Measurements from ENCODE around the gene ZNF549. TPM values are rescaled to one million over a fixed set of nuclear protein-coding genes. Genes with fewer than 3 reads are reported as not detected.

ZNF549 gene
- total RNA-seq, 1 experiment from 2014 or later, result 7.1 TPM

- intact Hi-C loops (cut with micrococcal nuclease; ENCODE audit: unreplicated experiment), result no loop called here
- DNase-seq, result no peak
- Mint-ChIP-seq H3K9me3 (ENCODE audit: low read depth, unreplicated experiment) (peaks cover 21% of the 10 kb centered on the region), H3K27me3 (ENCODE audit: unreplicated experiment) (no peaks in the 10 kb centered on the region), H3K4me1 (ENCODE audit: low read depth, unreplicated experiment) (no peaks in the 10 kb centered on the region), H3K27ac (ENCODE audit: unreplicated experiment) (no peak overlapping the region), H3K36me3 (ENCODE audit: insufficient read depth, unreplicated experiment) (no peaks in the 10 kb centered on the region), H3K4me3 (ENCODE audit: low read depth, unreplicated experiment) (no peak overlapping the region)
- CTCF ChIA-PET, result no interaction called here
- no TSS peak for BruUV-seq (replicated peaks)
- TF ChIP-seq CTCF (IDR thresholded peaks at IDR 0.05; ENCODE audit: unreplicated experiment), result no peak
Observed at GRCh38 chr19:57587529-57587928, 60.4 kb downstream of the ZNF549 start.

GRCh38 chr19:57599377-57599760 lies 72.2 kb downstream of the ZNF549 start:
- BruUV-seq (replicated peaks), result no TSS peak
- no peak for TF ChIP-seq CTCF (IDR thresholded peaks at IDR 0.05; ENCODE audit: unreplicated experiment)
- no peak for DNase-seq
- Mint-ChIP-seq H3K27me3 (ENCODE audit: unreplicated experiment) (no peaks in the 10 kb centered on the region), H3K9me3 (ENCODE audit: low read depth, unreplicated experiment) (peaks cover 30% of the 10 kb centered on the region), H3K36me3 (ENCODE audit: insufficient read depth, unreplicated experiment) (peaks cover 13% of the 10 kb centered on the region), H3K4me1 (ENCODE audit: low read depth, unreplicated experiment) (peaks cover 12% of the 10 kb centered on the region), H3K27ac (ENCODE audit: unreplicated experiment) (peak overlapping the region; percentile 46), H3K4me3 (ENCODE audit: low read depth, unreplicated experiment) (peak overlapping the region; percentile 80)
- intact Hi-C loops (cut with micrococcal nuclease; ENCODE audit: unreplicated experiment), result no loop called here
- CTCF ChIA-PET, result interaction anchor here (0.7 kb wide), 1 partner anchor 19 kb away, joined by 4 read pairs; no protein-coding TSS in a partner anchor

- no TSS peak for BruUV-seq (replicated peaks)
- no peaks in the 10 kb centered on the region for H3K27me3 Mint-ChIP-seq (ENCODE audit: unreplicated experiment)
- intact Hi-C loops (cut with micrococcal nuclease; ENCODE audit: unreplicated experiment), result no loop called here
- H3K36me3 Mint-ChIP-seq (ENCODE audit: insufficient read depth, unreplicated experiment), result peaks cover 14% of the 10 kb centered on the region
- peak within 1 kb of the TSS; percentile 46 for H3K27ac Mint-ChIP-seq (ENCODE audit: unreplicated experiment)
- H3K9me3 Mint-ChIP-seq (ENCODE audit: low read depth, unreplicated experiment), result peaks cover 35% of the 10 kb centered on the region
- DNase-seq, result peak; percentile 96
- H3K4me1 Mint-ChIP-seq (ENCODE audit: low read depth, unreplicated experiment), result peaks cover 12% of the 10 kb centered on the region
- peak within 1 kb of the TSS; percentile 80 for H3K4me3 Mint-ChIP-seq (ENCODE audit: low read depth, unreplicated experiment)
- CTCF ChIA-PET, result interaction anchor here (0.7 kb wide), 1 partner anchor 19 kb away, joined by 4 read pairs; no protein-coding TSS in a partner anchor
- TF ChIP-seq CTCF (IDR thresholded peaks at IDR 0.05; ENCODE audit: unreplicated experiment), result no peak
Observed at GRCh38 chr19:57599761-57600383, 72.7 kb downstream of the ZNF549 start, which contains the start of gene ZNF530. Gene ZNF530 (plus strand): TSS chr19:57599885. CDS start chr19:57604346, 4,461 bp downstream.

- BruUV-seq (replicated peaks), result no TSS peak
- TF ChIP-seq CTCF (IDR thresholded peaks at IDR 0.05; ENCODE audit: unreplicated experiment), result no peak
- H3K36me3 Mint-ChIP-seq (ENCODE audit: insufficient read depth, unreplicated experiment), result peaks cover 5% of the 10 kb centered on the region
- H3K9me3 Mint-ChIP-seq (ENCODE audit: low read depth, unreplicated experiment), result peaks cover 27% of the 10 kb centered on the region
- no peak for DNase-seq
- no peak overlapping the region for H3K27ac Mint-ChIP-seq (ENCODE audit: unreplicated experiment)
- intact Hi-C loops (cut with micrococcal nuclease; ENCODE audit: unreplicated experiment), result no loop called here
- CTCF ChIA-PET, result no interaction called here
- H3K4me3 Mint-ChIP-seq (ENCODE audit: low read depth, unreplicated experiment), result no peak overlapping the region
- H3K4me1 Mint-ChIP-seq (ENCODE audit: low read depth, unreplicated experiment), result no peaks in the 10 kb centered on the region
- H3K27me3 Mint-ChIP-seq (ENCODE audit: unreplicated experiment), result no peaks in the 10 kb centered on the region
Observed at GRCh38 chr19:57606931-57607330, 79.8 kb downstream of the ZNF549 start.

Other genes starting within 250 kb of the ZNF549 start
- 68.2 and 74.8 TPM in 2 replicates for gene ZNF460, start 246.9 kb upstream of the ZNF549 start, total RNA-seq (2022)
- 8.5 and 9.0 TPM in 2 replicates for gene ZNF543, start 206.9 kb upstream of the ZNF549 start, total RNA-seq (2022)
- 6.2 and 6.5 TPM in 2 replicates for gene ZNF304, start 176.1 kb upstream of the ZNF549 start, total RNA-seq (2022)
- gene TRAPPC2B, start 163.8 kb upstream of the ZNF549 start, total RNA-seq (2022), result 11.7 and 16.3 TPM in 2 replicates
- gene ZNF547, start 163.8 kb upstream of the ZNF549 start, total RNA-seq (2022), result 7.2 and 7.7 TPM in 2 replicates
- 20.3 and 23.0 TPM in 2 replicates for gene ZNF548, start 137.5 kb upstream of the ZNF549 start, total RNA-seq (2022)
- 14.7 and 15.8 TPM in 2 replicates for gene ZNF17, start 116.2 kb upstream of the ZNF549 start, total RNA-seq (2022)
- 20.4 and 20.8 TPM in 2 replicates for gene ZNF749, start 92.0 kb upstream of the ZNF549 start, total RNA-seq (2022)
- gene VN1R1, start 70.2 kb upstream of the ZNF549 start, total RNA-seq (2022), result 1.0 and 2.0 TPM in 2 replicates
- 11.4 and 15.6 TPM in 2 replicates for gene ZNF772, start 49.8 kb upstream of the ZNF549 start, total RNA-seq (2022)
- 17.9 and 19.6 TPM in 2 replicates for gene ZNF419, start 39.6 kb upstream of the ZNF549 start, total RNA-seq (2022)
- 13.4 and 17.2 TPM in 2 replicates for gene ZNF773, start 27.4 kb upstream of the ZNF549 start, total RNA-seq (2022)
- 18.6 and 22.4 TPM in 2 replicates for gene ZNF550, start 32.5 kb downstream of the ZNF549 start, total RNA-seq (2022)
- 6.1 and 6.6 TPM in 2 replicates for gene ZNF416, start 51.6 kb downstream of the ZNF549 start, total RNA-seq (2022)
- not detected in 2 replicates for gene ZIK1, start 56.8 kb downstream of the ZNF549 start, total RNA-seq (2022)
- gene ZNF530, start 72.5 kb downstream of the ZNF549 start, total RNA-seq (2022), result 8.2 and 10.4 TPM in 2 replicates
- 11.4 and 13.2 TPM in 2 replicates for gene ZNF134, start 86.9 kb downstream of the ZNF549 start, total RNA-seq (2022)
- gene ZNF211, start 105.8 kb downstream of the ZNF549 start, total RNA-seq (2022), result 10.2 and 11.0 TPM in 2 replicates
- not detected in 2 replicates for gene ZSCAN4, start 141.6 kb downstream of the ZNF549 start, total RNA-seq (2022)
- 14.7 and 17.0 TPM in 2 replicates for gene ZNF551, start 154.6 kb downstream of the ZNF549 start, total RNA-seq (2022)
- not detected in 2 replicates for gene ZNF154, start 181.8 kb downstream of the ZNF549 start, total RNA-seq (2022)
- gene ZNF671, start 200.3 kb downstream of the ZNF549 start, total RNA-seq (2022), result 1.8 and 2.1 TPM in 2 replicates
- 19.7 and 21.6 TPM in 2 replicates for gene ZNF776, start 219.5 kb downstream of the ZNF549 start, total RNA-seq (2022)
- 18.9 and 22.9 TPM in 2 replicates for gene ZNF586, start 242.3 kb downstream of the ZNF549 start, total RNA-seq (2022)

Measured in Calu3 (cell line).